WTC11 (cell line): Measurements from ENCODE around the gene CUTA.

Experiments used
- CREM ChIP-seq: sonication (generic); formaldehyde crosslinking; IDR thresholded peaks from 2 replicates; pipeline ENCODE4 v1.8.1; 2022; ENCODE audit warnings: mild to moderate bottlenecking, missing genetic modification reagents, moderate library complexity
- NFYB ChIP-seq: sonication (generic); formaldehyde crosslinking; conservative IDR thresholded peaks from 2 replicates; pipeline ENCODE4 v1.8.0; 2022; ENCODE audit warnings: low read depth, missing genetic modification reagents
- SP1 ChIP-seq: sonication (generic); formaldehyde crosslinking; conservative IDR thresholded peaks from 2 replicates; pipeline ENCODE4 v1.8.1; 2022; ENCODE audit warnings: missing genetic modification reagents
- TEAD4 ChIP-seq: sonication (generic); formaldehyde crosslinking; IDR thresholded peaks from 2 replicates; pipeline ENCODE4 v1.8.0; 2022; ENCODE audit warnings: mild to moderate bottlenecking, missing genetic modification reagents
- TF ChIP-seq, protein P1 (sequence below): fragments of 200-600 bp; IDR thresholded peaks from 2 replicates; pipeline ENCODE4 v1.8.0; 2022; ENCODE audit warnings: antibody characterized with exemption
- TF ChIP-seq, protein P2 (sequence below): sonication (generic); formaldehyde crosslinking; IDR thresholded peaks from 2 replicates; pipeline ENCODE4 v1.8.1; 2023; ENCODE audit warnings: mild to moderate bottlenecking, moderate library complexity, missing genetic modification reagents
- TF ChIP-seq, protein P3 (sequence below): sonication (generic); formaldehyde crosslinking; IDR thresholded peaks from 2 replicates; pipeline ENCODE4 v1.8.0; 2022; ENCODE audit warnings: mild to moderate bottlenecking, missing genetic modification reagents
- TF ChIP-seq, protein P4 (sequence below): sonication (generic); formaldehyde crosslinking; IDR thresholded peaks from 2 replicates; pipeline ENCODE4 v1.8.1; 2023; ENCODE audit warnings: mild to moderate bottlenecking, missing genetic modification reagents, moderate library complexity

DNA sequence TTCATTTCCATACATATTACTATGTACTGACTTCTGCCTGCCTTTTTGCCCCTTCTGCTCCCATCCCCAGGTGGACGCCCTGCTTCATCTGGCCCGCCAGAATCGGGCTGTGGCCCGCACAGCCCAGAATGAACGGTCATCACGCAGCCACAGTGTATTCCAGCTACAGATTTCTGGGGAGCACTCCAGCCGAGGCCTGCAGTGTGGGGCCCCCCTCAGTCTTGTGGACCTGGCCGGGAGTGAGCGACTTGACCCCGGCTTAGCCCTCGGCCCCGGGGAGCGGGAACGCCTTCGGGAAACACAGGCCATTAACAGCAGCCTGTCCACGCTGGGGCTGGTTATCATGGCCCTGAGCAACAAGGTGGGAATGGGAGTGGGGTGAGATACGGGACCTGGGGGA lies 11.8 kb downstream of the CUTA start:
- TF ChIP-seq NFYB (CRISPR knock-in tag) (no peak), CREM (CRISPR knock-in tag) (no peak), SP1 (no peak), TEAD4 (CRISPR knock-in tag) (no peak)
- TF ChIP-seq, protein P1, sequence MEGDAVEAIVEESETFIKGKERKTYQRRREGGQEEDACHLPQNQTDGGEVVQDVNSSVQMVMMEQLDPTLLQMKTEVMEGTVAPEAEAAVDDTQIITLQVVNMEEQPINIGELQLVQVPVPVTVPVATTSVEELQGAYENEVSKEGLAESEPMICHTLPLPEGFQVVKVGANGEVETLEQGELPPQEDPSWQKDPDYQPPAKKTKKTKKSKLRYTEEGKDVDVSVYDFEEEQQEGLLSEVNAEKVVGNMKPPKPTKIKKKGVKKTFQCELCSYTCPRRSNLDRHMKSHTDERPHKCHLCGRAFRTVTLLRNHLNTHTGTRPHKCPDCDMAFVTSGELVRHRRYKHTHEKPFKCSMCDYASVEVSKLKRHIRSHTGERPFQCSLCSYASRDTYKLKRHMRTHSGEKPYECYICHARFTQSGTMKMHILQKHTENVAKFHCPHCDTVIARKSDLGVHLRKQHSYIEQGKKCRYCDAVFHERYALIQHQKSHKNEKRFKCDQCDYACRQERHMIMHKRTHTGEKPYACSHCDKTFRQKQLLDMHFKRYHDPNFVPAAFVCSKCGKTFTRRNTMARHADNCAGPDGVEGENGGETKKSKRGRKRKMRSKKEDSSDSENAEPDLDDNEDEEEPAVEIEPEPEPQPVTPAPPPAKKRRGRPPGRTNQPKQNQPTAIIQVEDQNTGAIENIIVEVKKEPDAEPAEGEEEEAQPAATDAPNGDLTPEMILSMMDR = no peak
- TF ChIP-seq, protein P2, sequence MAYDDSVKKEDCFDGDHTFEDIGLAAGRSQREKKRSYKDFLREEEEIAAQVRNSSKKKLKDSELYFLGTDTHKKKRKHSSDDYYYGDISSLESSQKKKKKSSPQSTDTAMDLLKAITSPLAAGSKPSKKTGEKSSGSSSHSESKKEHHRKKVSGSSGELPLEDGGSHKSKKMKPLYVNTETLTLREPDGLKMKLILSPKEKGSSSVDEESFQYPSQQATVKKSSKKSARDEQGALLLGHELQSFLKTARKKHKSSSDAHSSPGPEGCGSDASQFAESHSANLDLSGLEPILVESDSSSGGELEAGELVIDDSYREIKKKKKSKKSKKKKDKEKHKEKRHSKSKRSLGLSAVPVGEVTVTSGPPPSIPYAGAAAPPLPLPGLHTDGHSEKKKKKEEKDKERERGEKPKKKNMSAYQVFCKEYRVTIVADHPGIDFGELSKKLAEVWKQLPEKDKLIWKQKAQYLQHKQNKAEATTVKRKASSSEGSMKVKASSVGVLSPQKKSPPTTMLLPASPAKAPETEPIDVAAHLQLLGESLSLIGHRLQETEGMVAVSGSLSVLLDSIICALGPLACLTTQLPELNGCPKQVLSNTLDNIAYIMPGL (CRISPR knock-in tag) = no peak
- TF ChIP-seq, protein P3, sequence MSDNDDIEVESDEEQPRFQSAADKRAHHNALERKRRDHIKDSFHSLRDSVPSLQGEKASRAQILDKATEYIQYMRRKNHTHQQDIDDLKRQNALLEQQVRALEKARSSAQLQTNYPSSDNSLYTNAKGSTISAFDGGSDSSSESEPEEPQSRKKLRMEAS = no peak
- TF ChIP-seq, protein P4, sequence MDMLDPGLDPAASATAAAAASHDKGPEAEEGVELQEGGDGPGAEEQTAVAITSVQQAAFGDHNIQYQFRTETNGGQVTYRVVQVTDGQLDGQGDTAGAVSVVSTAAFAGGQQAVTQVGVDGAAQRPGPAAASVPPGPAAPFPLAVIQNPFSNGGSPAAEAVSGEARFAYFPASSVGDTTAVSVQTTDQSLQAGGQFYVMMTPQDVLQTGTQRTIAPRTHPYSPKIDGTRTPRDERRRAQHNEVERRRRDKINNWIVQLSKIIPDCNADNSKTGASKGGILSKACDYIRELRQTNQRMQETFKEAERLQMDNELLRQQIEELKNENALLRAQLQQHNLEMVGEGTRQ = no peak
